GM19452 (cell line): ENCODE measurements around the gene WNT7B.
"Not testable (repeated sequence)": the region's sequence is repeated elsewhere in the genome, so short reads cannot be mapped to it uniquely, and the experiment has no call there.

Source experiments
- ATAC-seq: cut with Tn5 transposase; IDR thresholded peaks from one replicate; pipeline ENCODE4 v1.9.1; 2021; ENCODE audit not compliant: unreplicated experiment

The WNT7B gene

GRCh38 chr22:46008836-46009596 lies 32.1 kb upstream of the WNT7B start:
- ATAC-seq, result no peak

GRCh38 chr22:46008291-46008690 lies 31.3 kb upstream of the WNT7B start:
- no peak for ATAC-seq

DNA sequence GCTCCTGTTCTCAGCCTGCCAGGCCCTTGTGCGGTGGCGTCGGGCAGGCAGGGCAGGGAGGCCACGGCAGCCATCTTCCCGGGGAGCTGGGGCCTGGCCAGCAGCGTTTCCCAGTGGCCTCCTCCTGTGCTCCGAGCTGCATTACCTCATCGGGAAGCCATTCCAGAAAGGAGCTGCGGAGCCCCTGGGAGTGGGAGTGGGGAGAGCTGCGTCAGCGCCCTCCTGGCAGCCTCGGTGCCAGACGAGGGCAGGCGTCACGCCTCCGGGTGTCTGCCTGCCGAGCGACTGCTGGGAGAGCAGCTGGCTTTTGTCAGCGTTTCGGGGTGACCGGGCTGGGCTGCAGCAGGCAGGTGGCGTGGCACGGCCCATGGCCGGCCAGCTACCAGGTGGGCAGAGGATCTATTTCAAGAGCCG lies 30.9 kb upstream of the WNT7B start:
- ATAC-seq, result no peak

- ATAC-seq, result no peak
These were observed 30.3 kb upstream of the WNT7B start for GRCh38 chr22:46007003-46007847.

GRCh38 chr22:46006379-46007002 lies 29.5 kb upstream of the WNT7B start:
- no peak for ATAC-seq

- not testable (repeated sequence) for ATAC-seq
These were observed 28.2 kb upstream of the WNT7B start for GRCh38 chr22:46005116-46005705.

- ATAC-seq, result no peak
These were observed 27.3 kb upstream of the WNT7B start for GRCh38 chr22:46004105-46004866.

DNA sequence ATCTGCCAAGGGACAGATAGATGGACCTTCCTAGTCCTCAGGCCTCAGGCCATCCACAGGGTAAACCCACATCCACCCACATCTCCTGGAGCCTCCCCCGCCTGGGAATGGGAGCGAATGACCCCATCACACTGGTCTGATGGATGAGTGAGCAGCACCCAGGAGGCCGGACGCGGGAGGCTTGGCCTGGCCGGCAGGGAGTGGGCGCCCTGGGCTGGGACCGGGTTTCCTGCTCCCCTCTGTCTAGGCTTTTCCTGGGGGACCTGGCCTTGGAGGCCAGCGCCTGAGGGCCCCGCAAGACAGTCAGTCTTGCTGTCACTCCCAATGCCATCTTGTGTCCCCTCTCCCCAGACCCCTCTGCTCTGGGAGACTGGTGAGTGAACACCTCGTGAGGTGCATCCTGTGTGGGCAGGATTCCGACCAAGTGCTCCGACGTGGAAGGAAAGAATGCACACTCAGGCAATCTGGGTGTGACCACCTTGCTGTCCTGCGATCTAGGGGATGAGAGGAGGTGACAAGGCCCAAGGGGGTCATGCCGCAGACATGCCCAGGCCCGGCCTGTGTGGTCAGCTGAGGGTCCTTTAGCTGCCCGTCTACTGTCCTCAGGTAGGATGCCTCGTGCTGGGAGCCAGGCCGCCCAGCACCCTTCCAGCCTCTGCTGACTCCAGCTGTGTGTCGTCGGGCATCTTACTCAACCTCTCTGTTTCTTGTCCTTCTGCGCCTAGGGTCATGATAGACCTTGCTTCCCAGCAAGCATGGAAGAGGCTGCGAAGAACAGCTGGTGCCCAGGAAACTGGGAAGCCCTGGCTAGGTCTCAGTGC lies 26.5 kb upstream of the WNT7B start:
- no peak for ATAC-seq

DNA sequence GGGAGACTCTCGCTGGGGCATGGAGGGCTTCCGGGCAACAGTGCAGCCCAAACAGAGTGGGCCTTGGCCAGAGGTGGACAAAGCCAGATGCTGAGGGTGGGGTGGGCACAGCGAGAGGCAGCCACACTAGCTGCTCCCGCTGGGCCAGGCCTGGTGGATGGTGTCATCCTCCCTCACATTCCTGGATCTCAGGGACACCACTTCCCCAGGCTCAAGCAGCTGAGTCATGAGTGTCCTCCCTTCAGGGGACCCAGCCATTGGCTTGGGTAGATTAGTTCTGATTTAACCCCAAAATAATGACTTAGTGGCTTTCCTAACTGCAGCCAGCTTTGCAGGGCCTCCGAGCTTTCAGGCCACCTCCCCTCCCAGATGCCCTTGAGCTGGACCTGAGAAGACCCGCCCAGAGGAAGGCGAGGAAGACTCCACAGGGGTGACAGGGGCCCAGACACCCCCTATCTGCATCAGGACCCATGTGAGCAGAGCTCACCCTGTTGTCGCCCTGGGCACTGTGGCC lies 25.9 kb upstream of the WNT7B start:
- no peak for ATAC-seq

DNA sequence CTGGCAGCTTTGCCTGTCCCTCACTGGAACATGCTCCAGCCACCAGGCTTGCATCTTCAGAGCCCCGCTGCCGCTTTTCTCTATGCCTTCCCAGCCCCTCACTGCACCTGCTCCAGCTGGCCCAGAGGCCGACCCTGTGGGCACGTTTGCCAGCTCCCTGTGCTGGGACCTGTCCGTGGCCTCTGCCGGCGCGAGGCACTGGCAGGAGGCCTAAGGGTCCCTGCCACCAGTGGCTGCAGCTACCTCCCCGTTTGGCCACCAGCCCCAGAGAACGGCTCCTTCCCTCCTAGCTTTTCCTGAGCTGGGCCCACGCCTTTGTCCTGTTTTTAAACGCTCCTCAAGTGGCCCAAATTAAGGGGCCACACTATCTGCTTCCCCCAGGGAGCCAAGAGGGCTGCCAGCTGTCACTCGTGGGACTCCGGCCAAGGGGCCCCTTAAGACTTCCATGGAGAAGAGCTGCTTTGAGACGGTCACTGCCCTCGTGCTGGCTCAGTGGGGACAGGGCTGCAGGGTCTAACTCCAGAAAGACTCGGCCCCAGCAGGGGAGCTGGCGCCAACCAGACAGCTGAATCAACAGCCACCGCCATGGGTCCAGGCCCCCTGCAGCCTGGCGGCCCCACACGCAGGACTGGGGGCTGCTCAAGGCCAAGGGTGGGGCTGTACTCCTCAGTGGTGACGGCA lies 24.6 kb upstream of the WNT7B start:
- no peak for ATAC-seq

DNA sequence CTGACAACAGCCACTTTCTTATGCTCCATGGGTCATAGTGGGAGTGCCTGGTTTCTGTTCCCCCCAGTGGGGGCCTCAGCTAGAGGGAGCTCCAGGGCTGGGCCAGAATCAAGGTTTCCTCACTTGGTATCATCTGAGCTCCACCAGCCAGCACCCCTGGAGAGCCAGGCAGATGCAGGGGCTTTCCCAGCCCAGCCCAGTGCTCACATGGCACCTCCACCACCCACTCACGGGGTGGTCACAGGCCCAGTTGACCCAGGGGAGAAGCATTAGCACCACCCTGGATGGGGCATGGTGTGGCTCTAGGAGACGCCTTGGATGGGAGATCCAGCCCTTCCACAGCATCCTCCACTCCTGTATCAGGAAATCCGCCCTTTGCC lies 24.1 kb upstream of the WNT7B start:
- no peak for ATAC-seq

- ATAC-seq, result no peak
These were observed 23.4 kb upstream of the WNT7B start for GRCh38 chr22:46000081-46001027.

DNA sequence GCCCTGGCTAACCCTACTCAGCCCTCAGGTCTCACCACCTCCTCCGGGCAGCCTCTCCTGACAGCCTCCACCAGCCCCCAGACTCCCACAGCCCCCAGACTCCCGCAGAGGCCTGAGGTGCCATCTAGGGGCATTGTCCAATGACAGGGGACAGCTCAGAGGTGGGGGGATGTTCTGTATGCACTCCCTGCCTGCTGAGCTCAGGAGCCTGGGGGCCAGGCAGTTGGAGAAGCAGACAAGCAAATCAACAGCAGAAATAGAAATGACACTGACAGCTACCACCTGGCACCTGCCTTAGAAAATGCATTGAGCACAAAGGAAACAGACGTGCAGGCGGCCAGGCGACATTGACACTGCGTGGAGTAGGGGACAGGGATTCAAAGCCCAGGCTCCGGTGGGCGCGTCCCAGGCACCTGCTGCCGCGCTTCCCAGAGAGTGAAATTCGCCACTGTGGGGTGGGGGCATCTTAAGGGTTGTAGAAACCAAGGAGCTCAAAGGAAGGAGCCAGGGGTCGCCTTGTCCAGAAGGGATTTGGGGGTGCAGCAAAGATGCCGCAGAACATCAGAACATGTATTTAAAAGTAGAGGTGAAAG lies 22.5 kb upstream of the WNT7B start:
- ATAC-seq, result no peak

GRCh38 chr22:45998638-45999378 lies 21.8 kb upstream of the WNT7B start:
- ATAC-seq, result no peak

DNA sequence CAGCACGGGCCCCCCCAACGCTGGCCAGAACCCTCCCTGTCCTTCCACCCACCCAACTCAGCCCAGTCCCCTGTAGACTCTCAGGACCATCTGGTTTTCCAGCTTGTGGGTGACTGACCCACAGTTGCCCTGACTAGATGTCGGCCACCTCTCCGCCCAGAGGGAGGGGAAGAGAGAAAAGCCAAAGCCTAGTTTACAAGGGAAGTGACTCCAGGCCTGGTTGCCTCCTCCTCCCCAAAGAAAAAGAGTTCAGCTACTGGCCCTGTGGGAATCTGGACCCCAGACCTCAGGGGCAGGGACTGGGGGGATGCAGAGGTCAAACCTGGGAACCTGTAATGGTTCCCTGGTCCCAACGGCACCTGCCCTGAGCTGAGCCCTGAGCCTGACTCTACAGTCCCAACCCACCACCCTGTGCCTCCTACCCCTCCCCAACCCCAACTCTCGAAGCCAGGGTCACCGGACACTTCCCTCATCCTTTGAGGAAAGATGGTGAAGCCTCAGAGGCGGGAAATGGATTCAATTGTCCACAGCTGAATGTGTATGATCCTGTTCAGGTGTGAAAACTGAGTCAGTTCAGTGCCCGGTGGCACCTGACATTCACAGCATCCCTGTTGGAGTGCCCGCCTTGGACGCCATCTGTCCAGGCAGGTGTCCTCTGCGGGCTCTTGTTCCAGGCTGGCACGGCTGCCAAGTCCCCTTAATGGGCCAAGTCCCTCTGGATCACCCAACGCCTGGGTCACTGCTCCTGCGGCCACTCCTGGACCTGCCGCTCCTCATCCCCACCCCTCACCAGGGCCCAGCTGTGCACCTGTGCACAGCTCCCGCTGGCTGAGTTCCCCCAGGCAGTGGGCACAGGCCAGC lies 21.0 kb upstream of the WNT7B start:
- no peak for ATAC-seq
